ENCODE measurements around the gene EID1.

EID1 gene

DNA sequence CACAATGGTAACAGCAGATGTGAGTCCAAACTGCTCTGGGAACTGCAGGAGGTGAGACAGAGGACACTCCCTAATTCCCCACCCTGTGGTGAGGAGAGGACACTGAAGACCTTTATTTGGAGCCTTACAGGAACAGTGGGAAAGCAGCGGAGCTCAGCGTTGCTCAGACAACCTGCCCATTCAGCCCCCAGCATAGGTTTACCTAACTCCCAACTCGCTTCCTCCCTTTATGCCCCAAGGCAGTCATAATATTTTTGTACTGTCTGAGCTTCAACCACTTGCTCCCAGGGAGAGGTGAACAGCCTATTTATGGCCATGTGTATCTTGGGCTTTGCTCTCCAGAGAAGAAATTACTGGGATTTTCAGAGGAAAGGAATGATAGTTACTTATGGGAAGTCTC, 51.7 kb downstream of the EID1 start:
- 94 to 96% methylated on average over 2 to 3 of the region's 3 CpGs for WGBS, 2 experiments (ENCODE audit: insufficient coverage in 2 of 2)
- Histone ChIP-seq H3K36me3 (ENCODE audit: control insufficient read depth, insufficient read depth, low read length) (no peaks in the 10 kb centered on the region), H3K9me3 (ENCODE audit: control insufficient read depth, low read length) (no peaks in the 10 kb centered on the region), H3K4me1 (ENCODE audit: control insufficient read depth, insufficient read depth, low read length, poor library complexity, severe bottlenecking) (peaks cover 5% of the 10 kb centered on the region), H3K27ac (ENCODE audit: low read depth, low read length, severe bottlenecking) (no peak overlapping the region), H3K4me3 (ENCODE audit: extremely low read depth, insufficient read depth, low read length, poor library complexity, severe bottlenecking) (no peak overlapping the region)
